ENCODE measurements around the gene DTX3L.

DTX3L gene

GRCh38 chr3:122586098-122586497, 22.0 kb downstream of the DTX3L start:
- no peak for TF ChIP-seq CTCF (IDR thresholded peaks at IDR 0.05; ENCODE audit: low read length, missing control alignments)
- no peak overlapping the region for H3K4me3 ChIP-seq (replicated peaks; ENCODE audit: low read depth, low read length)
- DNase-seq (ENCODE audit: low read depth), result no peak

- H3K4me3 ChIP-seq (replicated peaks; ENCODE audit: low read depth, low read length), result no peak overlapping the region
- DNase-seq (ENCODE audit: low read depth), result no peak
- TF ChIP-seq CTCF (IDR thresholded peaks at IDR 0.05; ENCODE audit: low read length, missing control alignments), result no peak
These were observed 22.8 kb downstream of the DTX3L start for GRCh38 chr3:122586773-122587485.

- no peak overlapping the region for H3K4me3 ChIP-seq (replicated peaks; ENCODE audit: low read depth, low read length)
- DNase-seq (ENCODE audit: low read depth), result no peak
These were observed 23.4 kb downstream of the DTX3L start for GRCh38 chr3:122587572-122587971.

GRCh38 chr3:122589297-122589696, 25.2 kb downstream of the DTX3L start:
- DNase-seq (ENCODE audit: low read depth), result no peak
- no peak for TF ChIP-seq CTCF (IDR thresholded peaks at IDR 0.05; ENCODE audit: low read length, missing control alignments)
- no peak overlapping the region for H3K4me3 ChIP-seq (replicated peaks; ENCODE audit: low read depth, low read length)

More at GRCh38 chr3:122587572-122587971, 23.4 kb downstream of the DTX3L start:
- no peak for TF ChIP-seq CTCF (IDR thresholded peaks at IDR 0.05; ENCODE audit: low read length, missing control alignments)

- no peak overlapping the region for H3K4me3 ChIP-seq (replicated peaks; ENCODE audit: low read depth, low read length)
- TF ChIP-seq CTCF (IDR thresholded peaks at IDR 0.05; ENCODE audit: low read length, missing control alignments), result no peak
- DNase-seq (ENCODE audit: low read depth), result no peak
These were observed 26.5 kb downstream of the DTX3L start for GRCh38 chr3:122590610-122591009.

- no peak for DNase-seq (ENCODE audit: low read depth)
- no peak for TF ChIP-seq CTCF (IDR thresholded peaks at IDR 0.05; ENCODE audit: low read length, missing control alignments)
- no peak overlapping the region for H3K4me3 ChIP-seq (replicated peaks; ENCODE audit: low read depth, low read length)
These were observed 29.9 kb downstream of the DTX3L start for GRCh38 chr3:122594025-122594424.

- no peak overlapping the region for H3K4me3 ChIP-seq (replicated peaks; ENCODE audit: low read depth, low read length)
- DNase-seq (ENCODE audit: low read depth), result no peak
- no peak for TF ChIP-seq CTCF (IDR thresholded peaks at IDR 0.05; ENCODE audit: low read length, missing control alignments)
These were observed 34.0 kb downstream of the DTX3L start for GRCh38 chr3:122598151-122598550.

Data from fibroblast of pulmonary artery (primary cell).